HG03354 (cell line): Measurements from ENCODE around the gene THTPA.

ENCODE experiments used
- ATAC-seq: cut with Tn5 transposase; IDR thresholded peaks from one replicate; pipeline ENCODE4 v1.9.1; 2021; ENCODE audit warnings: mild to moderate bottlenecking; ENCODE audit not compliant: unreplicated experiment, poor library complexity, severe bottlenecking

THTPA gene

DNA sequence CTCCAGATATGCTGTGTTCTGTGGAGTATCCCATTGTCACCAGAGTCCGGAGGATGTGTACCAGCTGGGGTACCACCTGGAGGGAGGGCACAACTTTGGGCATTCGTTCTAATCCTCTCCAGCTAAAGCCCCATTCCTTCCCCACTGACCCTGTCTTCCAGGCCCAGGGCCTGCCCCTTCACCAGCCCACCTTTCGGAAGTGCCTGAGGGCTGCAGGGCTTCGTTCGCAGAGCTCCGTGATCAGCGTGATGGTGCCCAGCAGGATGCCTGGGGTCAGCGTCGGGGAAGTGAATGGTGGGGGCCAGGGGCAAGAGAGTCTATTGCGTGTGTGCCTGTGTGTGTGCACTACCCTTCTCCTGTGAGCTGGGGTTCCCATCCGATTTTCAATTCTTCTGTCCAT lies 9.6 kb downstream of the THTPA start:
- no peak for ATAC-seq

GRCh38 chr14:23566112-23566777 lies 10.2 kb downstream of the THTPA start:
- ATAC-seq = no peak

DNA sequence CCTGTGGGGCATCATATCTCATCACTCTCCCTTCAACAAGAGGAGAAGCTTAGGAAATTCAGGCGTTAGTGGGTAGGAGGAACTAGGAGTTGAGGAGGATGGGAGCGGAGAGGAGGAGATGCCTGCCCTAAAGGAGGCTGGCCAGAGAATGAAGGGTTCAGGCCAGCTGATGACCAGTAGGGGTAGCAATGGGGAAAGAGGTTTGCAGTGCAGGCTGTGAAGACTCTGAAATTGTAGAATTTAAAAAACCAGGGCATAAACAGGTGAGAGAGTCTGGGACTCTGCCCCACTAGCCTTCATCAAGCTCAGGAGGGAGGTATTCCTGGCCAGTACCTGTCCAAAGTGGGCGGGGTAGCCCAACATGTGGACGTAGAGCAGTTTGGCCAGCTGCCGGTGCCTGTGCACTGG lies 10.7 kb downstream of the THTPA start:
- no peak for ATAC-seq

- ATAC-seq = peak; percentile 88
These were observed 11.3 kb downstream of the THTPA start, which contains the start of gene AP1G2 for GRCh38 chr14:23567186-23568020. Gene AP1G2 (minus strand): TSS chr14:23567791. CDS start chr14:23567314, 477 bp downstream.

- no peak for ATAC-seq
These were observed 12.0 kb downstream of the THTPA start for GRCh38 chr14:23568021-23568599.

- ATAC-seq = no peak
These were observed 12.7 kb downstream of the THTPA start for GRCh38 chr14:23568600-23569331.

DNA sequence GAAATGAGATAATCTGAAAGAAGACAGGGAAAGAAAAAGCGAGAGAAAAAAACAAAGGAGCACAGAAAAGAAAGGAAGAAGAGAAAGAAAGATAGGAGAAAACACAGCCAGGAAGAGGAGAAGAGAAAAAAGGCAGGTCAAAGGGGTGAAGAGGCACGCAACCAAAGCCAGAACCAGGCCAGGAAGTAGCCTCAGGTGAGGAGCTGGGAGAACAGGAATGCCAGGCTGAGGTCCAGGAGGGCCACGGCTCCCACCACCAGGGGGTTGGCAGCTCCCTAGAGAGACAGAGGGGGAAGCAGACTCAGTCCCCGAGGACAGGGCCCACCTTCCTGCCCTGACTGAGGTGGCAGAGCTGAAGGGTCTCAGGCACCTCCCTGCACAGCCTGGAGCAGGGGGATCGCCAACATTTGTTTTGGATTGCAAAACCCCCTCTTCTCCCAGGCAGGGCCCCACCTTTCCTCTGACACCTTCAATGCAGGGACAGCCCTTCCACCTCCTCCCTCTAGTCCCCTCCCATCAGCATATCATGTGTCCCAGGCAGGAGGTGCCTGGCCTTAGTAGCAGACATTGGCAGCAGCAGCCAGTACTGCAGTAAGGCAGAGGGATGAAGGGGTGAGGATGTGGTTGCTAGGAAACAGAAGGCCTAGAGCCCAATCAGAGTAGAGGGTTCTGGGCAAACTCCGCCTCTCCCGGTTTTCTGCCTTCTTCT lies 13.5 kb downstream of the THTPA start:
- no peak for ATAC-seq

- no peak for ATAC-seq
These were observed 14.9 kb downstream of the THTPA start for GRCh38 chr14:23570806-23571483.

GRCh38 chr14:23571701-23572523 lies 15.8 kb downstream of the THTPA start:
- ATAC-seq = no peak

GRCh38 chr14:23572524-23572828 lies 16.4 kb downstream of the THTPA start:
- no peak for ATAC-seq

GRCh38 chr14:23572836-23573235 lies 16.8 kb downstream of the THTPA start:
- ATAC-seq = no peak

- ATAC-seq = no peak
These were observed 17.4 kb downstream of the THTPA start for GRCh38 chr14:23573384-23574015.

DNA sequence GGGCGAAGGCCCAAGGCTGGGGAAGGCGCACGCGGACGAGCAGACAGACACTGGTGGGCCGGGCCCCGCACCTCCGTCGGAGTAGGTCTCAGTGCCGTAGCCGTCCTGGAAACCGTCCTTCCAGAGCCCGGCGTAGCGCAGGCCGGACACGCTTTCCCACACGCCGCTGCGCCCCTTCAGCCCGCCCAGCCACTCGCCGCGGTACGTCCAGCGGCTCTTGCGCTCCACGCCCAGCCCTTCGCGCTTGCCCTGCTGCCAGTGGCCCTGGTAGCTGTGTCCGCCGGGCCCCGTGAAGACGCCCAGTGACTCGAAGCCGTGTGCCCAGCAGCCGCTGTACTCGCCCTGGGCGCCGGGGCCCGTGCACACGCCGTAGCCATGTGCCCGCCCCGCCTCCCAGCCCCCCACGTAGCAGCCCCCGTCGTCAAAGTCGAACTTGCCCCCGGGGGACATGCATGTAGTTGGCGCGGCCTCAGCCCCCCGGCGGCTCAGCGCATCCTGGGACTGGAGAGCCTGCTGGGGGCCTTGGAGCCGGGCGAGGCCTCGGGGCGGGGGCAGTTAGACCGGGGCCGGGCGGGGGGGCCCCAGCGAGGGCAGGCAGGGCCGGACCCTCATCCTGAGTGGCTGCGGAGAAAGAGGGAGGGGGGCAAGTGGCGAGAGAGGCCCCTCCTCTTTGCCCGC lies 21.1 kb downstream of the THTPA start:
- no peak for ATAC-seq

DNA sequence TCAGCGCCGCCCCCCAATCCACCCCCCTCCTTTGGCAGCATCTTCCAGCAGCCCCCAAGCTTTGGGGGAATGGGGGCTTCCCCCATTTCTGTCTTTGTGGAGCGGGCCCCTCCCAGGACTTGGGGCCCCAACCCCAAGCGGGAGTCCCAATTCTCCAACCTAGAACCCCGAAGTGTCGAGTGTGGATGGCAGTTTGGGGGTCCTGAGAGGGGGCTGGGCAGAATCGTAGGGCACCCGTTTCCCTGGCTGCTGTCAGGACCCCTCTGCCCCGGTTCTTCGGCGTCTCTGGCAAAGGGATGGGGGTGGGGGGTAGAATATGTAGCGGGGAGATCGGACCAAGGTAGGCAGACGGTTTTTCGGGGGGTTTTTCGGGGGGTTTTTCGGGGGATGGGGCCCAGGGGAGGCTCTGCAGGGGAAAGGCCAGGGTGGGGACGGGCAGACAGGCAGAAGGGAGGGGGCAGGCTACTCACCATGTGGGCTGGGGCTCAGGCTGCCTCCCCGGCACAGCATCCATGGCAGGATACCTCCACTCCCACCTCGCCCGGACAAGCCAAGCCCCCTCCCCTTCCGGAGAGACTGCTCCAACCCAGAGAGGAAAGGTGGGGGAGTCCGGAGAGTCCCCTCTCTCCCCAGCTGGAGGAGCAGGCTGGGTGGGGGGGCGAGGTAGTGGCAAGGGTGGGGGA lies 21.8 kb downstream of the THTPA start:
- ATAC-seq = no peak

DNA sequence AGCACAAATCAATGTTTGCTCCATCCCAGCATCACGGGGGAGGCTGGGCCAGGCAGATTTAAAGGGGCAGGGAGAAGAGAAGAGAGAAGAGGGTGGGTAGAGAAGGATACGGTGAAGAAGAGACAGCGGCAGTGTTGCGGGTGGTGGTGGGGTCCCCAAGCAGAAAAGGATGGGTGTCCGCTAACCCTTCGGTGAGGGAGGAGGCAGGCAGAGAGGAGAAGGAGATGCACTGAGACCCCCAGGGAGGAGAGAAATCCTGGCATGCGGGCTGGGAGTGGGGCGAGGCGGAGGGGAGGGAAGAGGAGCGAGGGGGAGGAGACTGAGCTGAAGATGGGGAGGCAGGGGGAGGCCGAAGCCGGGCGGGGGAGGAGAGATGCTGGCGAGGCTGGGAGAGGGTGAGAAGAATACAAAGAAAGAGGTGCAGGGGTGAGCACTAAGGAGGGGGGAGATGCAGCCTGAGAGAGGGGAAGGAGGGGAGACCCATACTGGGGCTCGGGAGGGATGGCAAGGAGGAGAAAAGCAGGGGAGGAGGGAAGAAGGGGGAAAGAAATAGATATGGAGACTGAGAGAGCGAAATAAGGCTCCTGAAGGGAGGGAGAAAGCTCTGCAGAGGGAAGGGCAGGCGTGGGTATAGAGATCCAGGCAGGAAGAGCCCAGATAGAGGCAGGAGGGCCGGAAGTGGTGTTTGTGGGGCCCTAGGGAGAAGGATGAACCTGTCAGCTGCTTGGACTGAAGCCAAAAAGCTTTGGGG lies 22.7 kb downstream of the THTPA start, which contains the start of gene JPH4:
Gene JPH4, minus strand, starts transcription at position 231 of the 751 bp plus-strand sequence. CDS start 1,337 bp downstream, outside the sequence.
- no peak for ATAC-seq

DNA sequence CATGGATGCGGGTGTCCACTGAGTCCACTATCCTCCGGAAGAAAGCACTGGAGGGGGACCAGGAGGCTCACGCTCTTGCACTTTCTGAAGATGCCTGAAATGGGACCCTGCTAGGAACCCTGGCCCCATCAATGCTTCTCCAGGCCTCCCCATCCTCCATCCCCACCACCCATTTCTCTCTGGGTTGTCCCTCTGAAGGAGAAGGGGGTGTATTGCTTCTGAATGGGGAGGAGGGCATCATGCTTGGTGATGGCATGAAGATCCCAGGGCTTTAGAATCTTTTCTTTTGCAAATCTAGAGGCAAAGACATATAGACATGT lies 23.2 kb downstream of the THTPA start:
- no peak for ATAC-seq
